ENCODE results near the gene SPOPL. TPM values are rescaled to one million over a fixed set of nuclear protein-coding genes. Genes with fewer than 3 reads are reported as not detected.

SPOPL gene
- total RNA-seq, 1 experiment from 2014 or later, result 30.3 TPM

GRCh38 chr2:138564586-138565229, 63.1 kb downstream of the SPOPL start:
- H3K4me2 ChIP-seq (ENCODE audit: low read depth, low read length, poor library complexity, severe bottlenecking), result no peak overlapping the region
- no peaks in the 10 kb centered on the region for H3K9me3 ChIP-seq (ENCODE audit: low read length)
- peaks cover 14% of the 10 kb centered on the region; the same call in 1 of the 2 replicates for H3K79me2 ChIP-seq (ENCODE audit: low read length)
- no peaks in the 10 kb centered on the region for H3K27me3 ChIP-seq (ENCODE audit: low read length)
- H3K4me3 ChIP-seq (ENCODE audit: low read length), result no peak overlapping the region
- no peaks in the 10 kb centered on the region for H3K9me2 ChIP-seq (replicated peaks; ENCODE audit: insufficient read depth, low read length)
- peaks cover 76% of the 10 kb centered on the region for H3K36me3 ChIP-seq (ENCODE audit: insufficient read depth, low read length)
- no peak for DNase-seq
- no peak overlapping the region for H2AFZ ChIP-seq (ENCODE audit: low read length)
- H3K27ac ChIP-seq (ENCODE audit: low read length), result no peak overlapping the region
- H4K20me1 ChIP-seq (ENCODE audit: insufficient read depth, low read depth, low read length), result no peaks in the 10 kb centered on the region
- no peak overlapping the region for H3K9ac ChIP-seq (ENCODE audit: low read length)
- H3K4me1 ChIP-seq (ENCODE audit: low read length), result no peaks in the 10 kb centered on the region

GRCh38 chr2:138565230-138565598, 63.6 kb downstream of the SPOPL start:
- no peak for DNase-seq
- Histone ChIP-seq H3K4me1 (ENCODE audit: low read length) (no peaks in the 10 kb centered on the region), H3K9me3 (ENCODE audit: low read length) (no peaks in the 10 kb centered on the region), H3K79me2 (ENCODE audit: low read length) (0 out of 2 replicates have a peak, but pooled peaks cover 11% of the 10 kb centered on the region), H2AFZ (ENCODE audit: low read length) (no peak overlapping the region), H3K9me2 (replicated peaks; ENCODE audit: insufficient read depth, low read length) (no peaks in the 10 kb centered on the region), H3K27me3 (ENCODE audit: low read length) (no peaks in the 10 kb centered on the region), H3K4me3 (ENCODE audit: low read length) (no peak overlapping the region), H4K20me1 (ENCODE audit: insufficient read depth, low read depth, low read length) (no peaks in the 10 kb centered on the region), H3K27ac (ENCODE audit: low read length) (no peak overlapping the region), H3K9ac (ENCODE audit: low read length) (no peak overlapping the region), H3K4me2 (ENCODE audit: low read depth, low read length, poor library complexity, severe bottlenecking) (no peak overlapping the region), H3K36me3 (ENCODE audit: insufficient read depth, low read length) (peaks cover 76% of the 10 kb centered on the region)

- DNase-seq, result no peak
- Histone ChIP-seq H4K20me1 (ENCODE audit: insufficient read depth, low read depth, low read length) (no peaks in the 10 kb centered on the region), H3K4me2 (ENCODE audit: low read depth, low read length, poor library complexity, severe bottlenecking) (no peak overlapping the region), H3K9me3 (ENCODE audit: low read length) (no peaks in the 10 kb centered on the region), H3K27ac (ENCODE audit: low read length) (no peak overlapping the region), H3K36me3 (ENCODE audit: insufficient read depth, low read length) (peaks cover 67% of the 10 kb centered on the region; the same call in 1 of the 2 replicates), H3K79me2 (ENCODE audit: low read length) (peaks cover 42% of the 10 kb centered on the region), H2AFZ (ENCODE audit: low read length) (no peak overlapping the region), H3K9me2 (replicated peaks; ENCODE audit: insufficient read depth, low read length) (no peaks in the 10 kb centered on the region), H3K27me3 (ENCODE audit: low read length) (no peaks in the 10 kb centered on the region), H3K4me3 (ENCODE audit: low read length) (no peak overlapping the region), H3K9ac (ENCODE audit: low read length) (no peak overlapping the region), H3K4me1 (ENCODE audit: low read length) (no peaks in the 10 kb centered on the region)
Observed at GRCh38 chr2:138572318-138572717, 70.7 kb downstream of the SPOPL start.

GRCh38 chr2:138577066-138577465, 75.5 kb downstream of the SPOPL start:
- Histone ChIP-seq H3K79me2 (ENCODE audit: low read length) (peaks cover 40% of the 10 kb centered on the region), H3K9me2 (replicated peaks; ENCODE audit: insufficient read depth, low read length) (no peaks in the 10 kb centered on the region), H2AFZ (ENCODE audit: low read length) (no peak overlapping the region), H3K4me3 (ENCODE audit: low read length) (no peak overlapping the region), H3K4me1 (ENCODE audit: low read length) (no peaks in the 10 kb centered on the region), H3K27ac (ENCODE audit: low read length) (no peak overlapping the region), H4K20me1 (ENCODE audit: insufficient read depth, low read depth, low read length) (no peaks in the 10 kb centered on the region), H3K36me3 (ENCODE audit: insufficient read depth, low read length) (peaks cover 42% of the 10 kb centered on the region; the same call in 1 of the 2 replicates), H3K9ac (ENCODE audit: low read length) (no peak overlapping the region), H3K27me3 (ENCODE audit: low read length) (no peaks in the 10 kb centered on the region), H3K4me2 (ENCODE audit: low read depth, low read length, poor library complexity, severe bottlenecking) (no peak overlapping the region), H3K9me3 (ENCODE audit: low read length) (no peaks in the 10 kb centered on the region)
- DNase-seq, result no peak

GRCh38 chr2:138579556-138579955, 78.0 kb downstream of the SPOPL start:
- no peaks in the 10 kb centered on the region for H3K9me3 ChIP-seq (ENCODE audit: low read length)
- peaks cover 32% of the 10 kb centered on the region; the same call in 1 of the 2 replicates for H3K36me3 ChIP-seq (ENCODE audit: insufficient read depth, low read length)
- H3K9me2 ChIP-seq (replicated peaks; ENCODE audit: insufficient read depth, low read length), result no peaks in the 10 kb centered on the region
- no peaks in the 10 kb centered on the region for H3K4me1 ChIP-seq (ENCODE audit: low read length)
- no peaks in the 10 kb centered on the region for H3K27me3 ChIP-seq (ENCODE audit: low read length)
- no peaks in the 10 kb centered on the region for H4K20me1 ChIP-seq (ENCODE audit: insufficient read depth, low read depth, low read length)
- peaks cover 23% of the 10 kb centered on the region for H3K79me2 ChIP-seq (ENCODE audit: low read length)
- H3K27ac ChIP-seq (ENCODE audit: low read length), result no peak overlapping the region
- H2AFZ ChIP-seq (ENCODE audit: low read length), result no peak overlapping the region
- H3K4me2 ChIP-seq (ENCODE audit: low read depth, low read length, poor library complexity, severe bottlenecking), result no peak overlapping the region
- no peak overlapping the region for H3K4me3 ChIP-seq (ENCODE audit: low read length)
- DNase-seq, result no peak
- H3K9ac ChIP-seq (ENCODE audit: low read length), result no peak overlapping the region

- H3K36me3 ChIP-seq (ENCODE audit: insufficient read depth, low read length), result peaks cover 34% of the 10 kb centered on the region; the same call in 1 of the 2 replicates
- no peak overlapping the region for H3K27ac ChIP-seq (ENCODE audit: low read length)
- no peaks in the 10 kb centered on the region for H4K20me1 ChIP-seq (ENCODE audit: insufficient read depth, low read depth, low read length)
- no peak overlapping the region for H2AFZ ChIP-seq (ENCODE audit: low read length)
- H3K4me1 ChIP-seq (ENCODE audit: low read length), result no peaks in the 10 kb centered on the region
- no peaks in the 10 kb centered on the region for H3K27me3 ChIP-seq (ENCODE audit: low read length)
- DNase-seq, result no peak
- H3K79me2 ChIP-seq (ENCODE audit: low read length), result peaks cover 16% of the 10 kb centered on the region; the same call in 1 of the 2 replicates
- no peak overlapping the region for H3K4me3 ChIP-seq (ENCODE audit: low read length)
- no peaks in the 10 kb centered on the region for H3K9me2 ChIP-seq (replicated peaks; ENCODE audit: insufficient read depth, low read length)
- H3K4me2 ChIP-seq (ENCODE audit: low read depth, low read length, poor library complexity, severe bottlenecking), result no peak overlapping the region
- H3K9ac ChIP-seq (ENCODE audit: low read length), result no peak overlapping the region
- no peaks in the 10 kb centered on the region for H3K9me3 ChIP-seq (ENCODE audit: low read length)
Observed at GRCh38 chr2:138581909-138582308, 80.3 kb downstream of the SPOPL start.

GRCh38 chr2:138589663-138590062, 88.1 kb downstream of the SPOPL start:
- no peaks in the 10 kb centered on the region for H3K9me2 ChIP-seq (replicated peaks; ENCODE audit: insufficient read depth, low read length)
- H3K4me2 ChIP-seq (ENCODE audit: low read depth, low read length, poor library complexity, severe bottlenecking), result no peak overlapping the region
- H3K79me2 ChIP-seq (ENCODE audit: low read length), result no peaks in the 10 kb centered on the region
- DNase-seq, result no peak
- no peaks in the 10 kb centered on the region for H4K20me1 ChIP-seq (ENCODE audit: insufficient read depth, low read depth, low read length)
- H3K4me3 ChIP-seq (ENCODE audit: low read length), result no peak overlapping the region
- H3K9ac ChIP-seq (ENCODE audit: low read length), result no peak overlapping the region
- H2AFZ ChIP-seq (ENCODE audit: low read length), result no peak overlapping the region
- no peaks in the 10 kb centered on the region for H3K4me1 ChIP-seq (ENCODE audit: low read length)
- no peak overlapping the region for H3K27ac ChIP-seq (ENCODE audit: low read length)
- H3K27me3 ChIP-seq (ENCODE audit: low read length), result no peaks in the 10 kb centered on the region
- no peaks in the 10 kb centered on the region for H3K9me3 ChIP-seq (ENCODE audit: low read length)
- peaks cover 23% of the 10 kb centered on the region for H3K36me3 ChIP-seq (ENCODE audit: insufficient read depth, low read length)

- Histone ChIP-seq H4K20me1 (ENCODE audit: insufficient read depth, low read depth, low read length) (no peaks in the 10 kb centered on the region), H3K9me2 (replicated peaks; ENCODE audit: insufficient read depth, low read length) (no peaks in the 10 kb centered on the region), H3K27me3 (ENCODE audit: low read length) (no peaks in the 10 kb centered on the region), H3K36me3 (ENCODE audit: insufficient read depth, low read length) (peaks cover 21% of the 10 kb centered on the region; the same call in 1 of the 2 replicates), H3K4me3 (ENCODE audit: low read length) (no peak overlapping the region), H2AFZ (ENCODE audit: low read length) (no peak overlapping the region), H3K9ac (ENCODE audit: low read length) (no peak overlapping the region), H3K4me2 (ENCODE audit: low read depth, low read length, poor library complexity, severe bottlenecking) (no peak overlapping the region), H3K79me2 (ENCODE audit: low read length) (no peaks in the 10 kb centered on the region), H3K9me3 (ENCODE audit: low read length) (no peaks in the 10 kb centered on the region), H3K27ac (ENCODE audit: low read length) (no peak overlapping the region), H3K4me1 (ENCODE audit: low read length) (no peaks in the 10 kb centered on the region; the same call in 1 of the 2 replicates)
- no peak for DNase-seq
Observed at GRCh38 chr2:138596403-138596802, 94.8 kb downstream of the SPOPL start.
